ENCODE results near the gene MRTFA.
"Not testable (repeated sequence)": the region's sequence is repeated elsewhere in the genome, so short reads cannot be mapped to it uniquely, and the experiment has no call there.

MRTFA gene

DNA sequence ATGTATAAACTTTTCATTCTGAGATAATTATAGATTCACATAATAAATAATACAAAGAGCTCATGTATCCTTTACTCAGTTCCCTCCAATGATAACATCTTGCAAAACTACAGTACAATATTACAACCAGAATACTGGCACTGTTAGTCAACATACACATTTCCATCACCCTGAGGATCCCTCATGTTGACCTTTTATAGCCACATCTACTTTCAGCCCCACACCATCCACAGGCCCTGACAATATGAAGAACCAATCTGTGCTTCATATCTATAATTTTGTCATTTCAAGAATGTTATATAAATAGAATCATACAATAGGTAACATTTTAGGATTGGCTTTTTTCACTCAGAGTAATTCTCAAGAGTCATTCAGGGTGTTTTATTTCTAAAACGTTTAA, 115.5 kb downstream of the MRTFA start:
- DNase-seq (ENCODE audit: low read depth in 3 of 3): no peak

DNA sequence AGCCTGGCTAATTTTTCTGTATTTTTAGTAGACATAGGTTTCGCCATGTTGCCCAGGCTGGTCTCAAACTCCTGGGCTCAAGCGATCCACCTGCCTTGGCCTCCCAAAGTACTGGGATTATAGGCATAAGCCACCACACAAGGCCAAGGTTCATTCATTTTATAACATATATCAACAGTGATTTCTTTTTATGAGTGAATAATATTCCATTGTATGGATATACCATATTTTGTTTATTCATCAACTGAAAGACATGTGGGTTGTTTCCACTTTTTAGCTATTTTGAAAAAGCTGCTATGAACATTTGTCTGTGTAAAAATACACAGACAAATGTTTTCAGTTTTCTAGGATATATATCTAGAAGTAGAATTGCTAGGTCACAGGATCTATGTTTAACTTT, 116.0 kb downstream of the MRTFA start:
- DNase-seq (ENCODE audit: low read depth in 3 of 3): no peak

DNA sequence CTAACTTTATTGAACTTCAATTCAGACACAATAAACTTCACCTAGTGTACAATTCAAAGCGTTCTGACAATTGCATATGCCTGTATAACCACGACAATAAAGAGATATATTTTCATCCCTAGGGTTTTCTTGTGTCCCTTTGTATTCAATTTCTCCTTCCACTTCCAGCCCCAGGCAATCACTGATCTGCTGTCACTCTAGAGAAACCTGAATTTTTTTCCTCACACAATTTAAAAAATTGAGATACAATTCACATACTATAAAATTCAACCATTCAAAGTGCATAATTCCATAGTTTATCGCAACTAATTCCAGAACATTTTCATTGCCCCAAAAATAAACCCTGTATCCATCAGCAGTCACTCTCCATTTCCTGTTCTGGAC, 116.6 kb downstream of the MRTFA start:
- no peak for DNase-seq (ENCODE audit: low read depth in 3 of 3)

DNA sequence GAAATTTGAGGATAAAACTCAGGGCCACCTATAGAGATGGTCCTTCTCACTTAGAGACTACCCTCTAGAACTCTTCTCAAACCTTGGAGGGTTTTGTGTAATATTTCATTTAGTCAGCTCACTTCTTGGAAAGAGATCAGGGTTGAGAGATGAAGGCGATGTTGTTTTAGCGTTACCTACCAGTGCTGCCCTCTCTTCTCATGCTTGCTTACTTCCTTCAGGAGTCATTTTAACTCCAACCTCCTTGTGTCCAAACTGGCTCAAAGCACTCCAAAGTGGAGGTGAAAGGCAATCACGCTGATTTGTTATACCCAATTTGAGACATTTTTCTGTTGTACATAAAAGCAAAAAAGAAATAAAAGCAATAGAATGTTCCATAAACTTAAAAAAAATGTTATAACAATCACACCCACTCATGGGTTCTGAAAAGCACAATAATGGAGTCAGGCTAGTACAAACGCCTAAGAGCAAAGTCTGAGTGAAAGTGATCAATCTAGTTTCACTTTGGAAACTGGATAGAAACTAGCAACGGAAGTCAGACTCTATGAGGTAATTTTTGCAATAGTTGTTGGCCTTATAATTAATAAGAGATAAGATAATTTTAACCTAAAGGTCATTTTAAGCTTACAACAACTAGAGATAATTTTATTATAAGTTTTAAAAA, 117.1 kb downstream of the MRTFA start:
- no peak for DNase-seq (ENCODE audit: low read depth in 3 of 3)

DNA sequence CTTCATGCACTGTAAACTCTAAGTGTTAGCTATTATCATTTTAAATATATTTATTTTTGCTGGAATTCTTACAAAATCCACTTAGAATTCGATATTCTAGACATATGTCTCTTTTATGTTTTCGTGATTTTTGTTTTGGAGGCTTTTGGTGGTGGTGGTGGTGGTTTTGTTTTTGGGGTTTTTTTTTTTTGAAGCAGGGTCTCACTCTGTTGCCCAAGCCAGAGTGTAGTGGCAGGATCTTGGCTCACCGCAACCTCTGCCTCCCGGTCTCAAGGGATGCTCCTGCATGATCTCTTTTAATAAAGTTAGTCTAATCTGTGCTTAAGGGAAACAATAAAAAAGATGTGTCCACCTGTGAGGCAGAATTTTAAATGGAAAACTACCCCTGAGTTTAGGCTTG, 117.7 kb downstream of the MRTFA start:
- DNase-seq (ENCODE audit: low read depth in 3 of 3): no peak

DNA sequence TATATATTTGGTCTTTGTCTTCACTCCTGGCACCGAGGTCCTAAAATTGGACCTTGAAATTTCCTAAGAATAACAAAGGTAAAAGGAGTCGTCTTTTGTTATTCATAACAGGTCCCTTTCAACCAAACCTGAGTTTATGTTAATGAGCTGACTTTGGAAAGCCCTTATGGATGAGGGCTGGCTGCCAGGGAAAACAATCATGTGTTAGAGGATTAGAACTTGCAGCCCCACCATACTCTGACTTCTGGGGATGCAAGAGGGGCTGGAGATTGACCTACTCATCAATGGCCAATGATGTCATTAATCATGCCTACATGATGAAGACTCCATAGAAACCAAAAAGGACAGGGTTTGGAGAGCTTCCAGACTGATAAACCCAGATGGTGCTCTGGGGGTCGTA, 118.9 kb downstream of the MRTFA start:
- no peak for DNase-seq (ENCODE audit: low read depth in 3 of 3)

DNA sequence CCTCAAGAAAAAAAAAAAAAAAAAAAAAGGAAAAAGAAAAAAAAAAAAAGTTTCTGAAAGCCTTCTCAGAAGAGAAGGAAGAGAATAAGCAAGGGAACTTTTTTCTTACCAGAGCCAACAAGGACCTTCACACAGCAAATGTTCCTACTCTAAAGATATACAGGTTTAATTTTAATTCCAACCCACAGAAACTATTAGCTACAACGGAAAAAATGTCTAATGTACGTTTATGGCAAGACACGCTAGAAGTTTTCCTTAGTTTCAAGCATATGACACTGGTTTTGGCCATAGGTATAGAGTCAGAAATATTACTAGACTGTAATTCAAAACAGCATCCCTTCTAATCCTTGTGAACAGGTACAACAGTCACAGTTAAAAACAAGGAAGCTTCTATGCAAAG, 120.1 kb downstream of the MRTFA start:
- DNase-seq (ENCODE audit: low read depth in 3 of 3): no peak

DNA sequence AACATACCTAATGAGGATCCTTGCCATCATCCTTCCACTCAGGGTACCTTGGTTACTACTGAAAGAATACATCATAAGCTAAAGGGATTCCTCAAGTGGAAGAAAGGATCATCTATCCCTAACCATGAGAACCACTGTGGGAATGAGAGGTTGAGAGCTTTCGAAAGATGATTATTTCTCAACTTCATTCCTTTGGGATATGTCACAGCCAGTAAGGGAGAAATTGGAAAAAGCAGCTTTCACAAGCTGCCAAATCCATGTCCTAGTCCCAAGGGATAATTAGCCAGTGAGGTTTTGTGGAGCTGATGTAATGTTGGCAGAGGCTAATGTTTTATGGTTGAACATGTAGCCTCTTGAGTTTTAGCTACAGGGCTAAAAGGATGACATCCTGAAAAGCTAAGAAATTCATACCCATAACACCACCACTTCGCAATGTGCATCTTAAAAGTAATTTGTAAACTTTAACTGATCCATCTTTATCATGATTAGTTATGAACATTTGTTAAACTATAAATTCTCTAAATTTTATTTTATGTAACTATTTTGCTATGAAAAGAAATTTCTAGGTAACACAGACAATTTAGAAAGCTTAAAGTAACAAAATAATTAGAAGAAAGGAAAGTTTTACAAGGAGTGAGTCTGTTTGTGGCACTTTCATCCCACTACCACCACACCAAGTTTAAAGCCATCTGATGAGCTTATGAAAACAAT, 123.9 kb downstream of the MRTFA start:
- DNase-seq (ENCODE audit: low read depth in 3 of 3): no peak

DNA sequence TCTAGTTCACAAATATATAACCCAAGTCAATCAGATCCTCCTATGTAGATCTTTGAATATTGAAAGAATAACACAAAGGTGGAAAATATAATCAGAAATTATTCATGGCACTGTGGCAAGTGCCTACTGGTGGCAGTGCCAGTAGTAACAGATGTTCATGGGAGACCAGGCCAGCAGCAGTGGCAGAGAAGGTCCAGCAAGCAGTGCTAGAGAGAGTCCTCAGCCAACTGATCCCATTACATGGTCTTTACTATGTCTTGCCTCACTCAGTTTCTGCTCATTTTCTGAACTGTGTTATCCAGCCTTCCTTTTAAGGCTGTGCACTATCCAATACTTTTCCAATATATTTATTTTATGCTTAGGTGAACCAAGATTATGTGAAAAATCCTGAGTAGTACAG, 124.9 kb downstream of the MRTFA start:
- no peak for DNase-seq (ENCODE audit: low read depth in 3 of 3)

DNA sequence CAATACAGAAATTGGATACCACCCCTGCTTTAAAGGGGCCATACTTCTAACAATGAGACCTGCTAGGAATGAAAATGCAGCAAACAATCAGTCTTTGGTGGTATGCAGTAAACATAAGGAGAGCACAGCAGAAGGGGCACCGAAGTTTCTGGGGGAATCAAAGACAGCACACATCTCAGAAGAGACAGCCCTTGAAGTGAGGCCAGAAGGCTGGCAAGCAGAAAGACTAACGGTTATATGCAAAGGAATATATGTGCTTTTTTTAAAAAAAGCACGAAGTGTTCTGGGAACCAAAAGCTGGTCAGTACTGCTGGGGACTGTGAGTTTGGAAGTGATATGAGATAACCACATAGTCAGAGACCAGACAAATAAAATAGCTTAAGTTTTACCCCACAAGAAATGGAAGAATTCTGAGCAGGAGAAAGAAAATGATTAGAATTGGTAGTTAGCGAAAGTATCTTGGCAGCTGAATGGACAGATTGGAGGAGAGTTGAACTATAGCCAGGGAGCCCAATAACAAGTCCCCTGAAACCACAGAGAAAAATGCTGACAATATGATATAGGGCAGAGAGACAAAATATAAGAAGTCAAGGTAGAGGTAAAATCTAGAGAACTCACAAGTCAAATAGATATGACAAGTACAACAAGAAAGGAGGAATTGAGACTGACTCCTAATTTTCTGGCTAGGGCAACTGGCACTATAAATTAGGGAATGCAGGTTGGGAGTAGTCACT, 125.7 kb downstream of the MRTFA start:
- DNase-seq (ENCODE audit: low read depth in 3 of 3): no peak

DNA sequence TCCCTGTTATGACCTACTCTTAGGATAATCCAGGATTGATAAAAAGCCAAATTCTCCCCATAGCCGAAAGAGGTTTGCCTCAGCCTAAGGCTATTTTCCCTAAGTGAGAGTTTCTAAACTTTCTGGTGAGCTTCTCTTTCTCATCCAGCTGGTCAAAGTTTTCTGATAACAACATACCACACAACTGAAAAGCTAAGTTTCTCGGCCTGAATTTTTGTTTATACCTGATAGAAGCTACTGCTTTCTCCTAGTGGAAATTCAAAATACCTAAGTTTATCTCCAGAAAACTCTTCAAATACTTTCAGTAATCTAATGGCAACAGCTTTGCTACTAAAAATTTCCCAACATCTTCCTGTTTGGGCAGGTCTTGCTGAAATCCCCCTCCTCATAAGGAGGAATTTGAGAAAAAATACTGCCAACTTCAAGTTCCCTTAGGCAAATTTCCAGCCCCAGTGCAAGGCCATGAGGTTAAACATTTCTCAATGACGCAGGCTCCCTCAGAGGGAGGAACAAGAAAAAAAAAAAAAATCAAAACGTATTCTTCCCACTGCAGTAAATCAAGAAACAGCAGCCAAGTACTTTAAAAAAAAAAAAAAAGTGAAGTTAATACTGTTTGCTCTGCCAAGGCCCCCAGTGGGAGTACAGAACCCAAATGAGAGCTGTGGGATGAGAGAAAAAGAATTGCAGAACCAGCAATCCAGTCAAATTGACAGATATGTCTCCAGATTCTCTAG, 127.0 kb downstream of the MRTFA start:
- no peak for DNase-seq (ENCODE audit: low read depth in 3 of 3)

DNA sequence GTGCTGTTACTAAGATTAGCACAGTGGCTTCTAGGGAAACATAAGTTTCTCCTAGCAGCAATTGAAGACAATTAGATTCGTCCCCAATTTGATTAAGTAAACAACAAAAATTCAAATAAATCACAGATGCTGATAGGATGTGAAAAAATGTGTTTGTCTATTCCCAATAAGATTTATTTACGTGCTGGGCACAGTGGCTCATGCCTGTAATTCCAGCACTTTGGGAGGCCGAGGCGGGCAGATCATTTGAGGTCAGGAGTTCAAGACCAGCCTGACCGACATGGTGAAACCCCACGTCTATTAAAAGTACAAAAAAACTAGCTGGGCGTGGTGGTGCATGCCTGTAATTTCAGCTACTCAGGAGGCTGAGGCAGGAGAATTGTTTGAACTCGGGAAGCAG, 128.5 kb downstream of the MRTFA start:
- not testable (repeated sequence) for DNase-seq (ENCODE audit: low read depth in 3 of 3)

DNA sequence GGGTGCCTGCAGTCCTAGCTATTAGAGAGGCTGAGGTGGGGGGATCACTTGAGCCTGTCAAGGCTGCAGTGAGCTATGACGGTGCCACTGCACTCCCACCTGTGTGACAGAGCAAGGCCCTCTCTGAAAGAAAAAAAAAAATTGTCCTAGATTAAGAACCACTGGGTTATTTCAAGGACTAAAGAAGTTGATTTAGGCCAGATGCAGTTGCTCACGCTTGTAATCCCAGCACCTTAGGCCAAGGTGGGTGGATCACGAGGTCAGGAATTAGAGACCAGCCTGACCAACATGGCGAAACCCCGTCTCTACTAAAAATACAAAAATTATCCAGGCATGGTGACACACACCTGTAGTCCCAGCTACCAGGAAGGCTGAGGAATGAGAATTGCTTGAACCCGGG, 129.0 kb downstream of the MRTFA start:
- no peak for DNase-seq (ENCODE audit: low read depth in 3 of 3)

DNA sequence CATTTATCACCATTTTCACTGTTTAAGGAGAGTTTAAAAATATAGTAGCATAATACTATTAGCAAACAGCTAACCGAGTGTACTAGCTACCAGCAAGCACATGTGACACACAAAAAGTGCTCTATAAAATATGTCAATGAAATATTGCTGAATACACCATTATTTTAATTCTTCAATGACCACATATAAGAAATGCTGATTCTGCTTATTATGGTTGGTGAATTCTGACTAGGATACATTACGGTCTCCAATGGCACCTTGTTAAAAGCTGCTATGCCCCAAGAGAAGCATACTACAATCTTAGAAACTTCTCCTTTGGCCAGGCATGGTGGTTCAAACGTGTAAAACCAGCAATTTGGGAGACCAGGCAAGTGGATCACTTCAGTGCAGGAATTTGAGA, 129.8 kb downstream of the MRTFA start:
- no peak for DNase-seq (ENCODE audit: low read depth in 3 of 3)

DNA sequence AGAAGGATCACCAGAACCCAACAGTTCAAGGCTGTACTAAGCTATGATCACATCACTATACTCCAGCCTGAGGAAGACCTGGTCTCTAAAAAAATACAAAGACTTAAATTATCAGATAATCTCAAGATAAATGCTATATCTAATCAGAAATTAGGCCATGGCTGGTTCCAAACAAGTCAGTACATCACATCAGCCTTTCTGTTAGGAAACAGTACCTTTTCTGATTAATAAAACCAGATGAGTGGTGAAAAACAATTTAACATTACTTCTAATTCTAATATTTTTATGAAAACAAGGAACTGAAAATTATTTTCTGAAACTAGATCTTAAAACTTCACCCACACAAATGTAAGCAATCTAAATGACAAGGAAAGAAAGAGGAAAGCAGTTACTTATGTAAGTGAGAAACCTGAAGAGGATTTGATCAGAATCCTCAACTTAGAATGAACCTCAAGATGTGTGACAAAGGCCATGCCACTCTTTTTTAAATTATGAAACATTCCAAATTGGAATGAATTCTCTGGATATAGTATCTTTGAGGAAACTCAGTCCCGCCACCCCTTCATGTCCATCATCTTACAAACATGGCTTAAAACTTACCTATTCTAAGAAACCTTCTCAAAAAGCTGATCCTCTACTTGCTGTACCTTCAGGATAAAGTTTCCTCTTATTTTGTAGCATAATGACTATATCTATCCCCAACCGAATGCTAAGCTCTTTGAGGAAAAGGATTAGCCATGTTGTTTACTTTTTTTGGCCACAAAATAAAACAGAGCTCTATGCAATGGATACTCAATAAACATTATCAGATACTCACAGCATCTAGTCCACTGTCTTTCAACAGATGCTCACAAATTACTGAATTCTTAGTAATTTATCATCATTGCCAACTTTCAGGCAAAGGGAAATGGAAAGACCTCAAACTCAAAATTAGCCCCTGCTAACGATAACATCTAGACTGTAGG, 132.0 kb downstream of the MRTFA start:
- DNase-seq (ENCODE audit: low read depth in 3 of 3): no peak

DNA sequence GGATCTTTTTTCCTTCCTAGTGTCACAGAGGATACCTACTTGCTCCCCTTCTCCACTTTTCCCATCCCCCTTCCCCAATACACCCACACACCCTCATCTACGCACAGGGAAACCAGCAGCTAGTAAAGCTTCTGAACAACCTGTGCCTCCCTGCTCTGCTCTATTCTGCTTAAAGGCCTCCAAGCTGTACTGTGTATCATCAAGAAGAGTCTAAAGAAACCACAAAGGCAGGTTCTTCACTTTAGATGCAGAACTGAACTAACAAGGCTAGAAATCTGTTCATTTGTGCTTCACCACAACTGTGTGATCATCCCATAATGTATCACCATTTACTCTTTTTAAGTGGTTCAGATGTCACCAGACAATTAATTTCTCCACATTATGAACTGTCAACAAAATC, 133.6 kb downstream of the MRTFA start:
- no peak for DNase-seq (ENCODE audit: low read depth in 3 of 3)

DNA sequence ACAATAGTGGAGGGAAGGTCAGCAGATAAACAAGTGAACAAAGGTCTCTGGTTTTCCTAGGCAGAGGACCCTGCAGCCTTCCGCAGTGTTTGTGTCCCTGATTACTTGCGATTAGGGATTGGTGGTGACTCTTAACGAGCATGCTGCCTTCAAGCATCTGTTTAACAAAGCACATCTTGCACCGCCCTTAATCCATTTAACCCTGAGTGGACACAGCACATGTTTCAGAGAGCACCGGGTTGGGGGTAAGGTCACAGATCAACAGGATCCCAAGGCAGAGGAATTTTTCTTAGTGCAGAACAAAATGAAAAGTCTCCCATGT, 136.1 kb downstream of the MRTFA start:
- DNase-seq (ENCODE audit: low read depth in 3 of 3): not testable (repeated sequence)

DNA sequence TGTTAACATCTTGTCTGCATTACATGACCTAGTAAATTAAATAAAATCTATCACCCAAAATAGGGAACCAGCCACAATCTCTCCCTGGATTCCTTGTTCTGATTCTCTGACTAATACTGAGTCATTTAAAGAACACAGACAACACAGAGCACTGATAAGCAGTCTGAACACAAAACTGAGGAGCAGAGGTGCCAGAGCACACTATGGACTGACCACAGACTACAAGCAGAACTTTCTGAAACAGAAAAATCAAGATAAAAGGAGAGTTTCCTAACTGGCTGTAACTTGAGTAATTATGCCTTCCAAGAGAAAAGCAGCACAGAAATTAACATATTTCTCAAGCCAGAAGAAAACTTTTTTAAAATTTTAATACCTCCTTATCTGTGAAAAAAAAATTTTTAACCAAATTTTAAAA, 137.3 kb downstream of the MRTFA start:
- DNase-seq (ENCODE audit: low read depth in 3 of 3): no peak

DNA sequence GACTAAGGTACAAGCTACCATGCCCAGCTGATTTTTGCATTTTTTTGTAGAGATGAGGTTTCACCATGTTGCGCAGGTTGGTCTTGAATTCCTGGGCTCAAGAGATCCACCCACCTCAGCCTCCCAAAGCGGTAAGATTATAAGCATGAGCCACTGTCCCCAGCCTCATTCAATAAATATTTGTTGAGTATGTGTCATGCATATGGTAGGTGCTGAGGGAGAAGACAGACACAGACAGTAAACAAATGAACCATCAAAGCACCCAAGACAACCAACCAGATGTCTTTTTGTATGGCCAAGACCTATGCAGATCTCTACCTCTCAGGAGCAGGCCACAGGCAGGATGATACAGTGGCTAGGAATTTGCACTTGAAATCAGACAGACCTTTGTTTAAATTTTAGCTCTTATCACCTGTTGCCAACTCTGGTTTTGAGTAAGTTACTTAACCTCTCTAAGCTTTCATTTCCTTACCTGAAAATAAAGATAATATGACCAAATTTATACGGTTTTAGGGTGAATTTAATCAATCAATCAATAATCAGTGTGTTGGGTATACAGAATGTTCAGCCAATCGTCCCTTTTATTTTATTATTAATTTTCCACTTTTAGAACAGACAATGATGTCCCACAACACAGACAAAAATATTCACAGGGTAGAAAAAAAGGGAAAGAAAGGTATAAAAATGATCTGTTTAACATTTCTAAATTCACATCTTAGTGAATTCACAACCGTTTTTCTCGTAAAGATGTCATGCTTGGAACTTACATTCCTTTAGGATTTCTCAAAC, 137.9 kb downstream of the MRTFA start:
- no peak for DNase-seq (ENCODE audit: low read depth in 3 of 3)

DNA sequence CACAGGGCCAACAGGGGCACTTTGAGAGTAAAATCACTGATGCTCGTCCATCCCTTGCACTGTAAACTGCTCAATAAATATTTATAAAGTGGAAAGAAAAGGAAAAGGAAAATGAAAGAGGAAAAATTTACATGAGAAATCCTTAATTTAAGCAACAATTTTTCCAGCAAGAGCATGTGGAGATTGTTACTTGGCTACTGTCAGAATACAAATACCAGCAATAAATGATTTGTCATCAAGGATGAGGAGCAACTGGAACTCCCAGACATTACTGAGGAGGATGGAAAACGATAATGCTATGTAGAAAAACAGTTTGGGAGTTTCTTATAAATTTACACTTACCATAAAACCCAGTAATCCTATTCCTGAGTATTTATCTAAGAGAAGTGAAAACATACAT, 143.1 kb downstream of the MRTFA start:
- no peak for DNase-seq (ENCODE audit: low read depth in 3 of 3)
